HG03159 (cell line): ENCODE data around the gene POLR3K.

Experiments used
- ATAC-seq: cut with Tn5 transposase; IDR thresholded peaks from one replicate; pipeline ENCODE4 v1.9.1; 2021; ENCODE audit warnings: mild to moderate bottlenecking, moderate library complexity; ENCODE audit not compliant: unreplicated experiment

POLR3K gene

DNA sequence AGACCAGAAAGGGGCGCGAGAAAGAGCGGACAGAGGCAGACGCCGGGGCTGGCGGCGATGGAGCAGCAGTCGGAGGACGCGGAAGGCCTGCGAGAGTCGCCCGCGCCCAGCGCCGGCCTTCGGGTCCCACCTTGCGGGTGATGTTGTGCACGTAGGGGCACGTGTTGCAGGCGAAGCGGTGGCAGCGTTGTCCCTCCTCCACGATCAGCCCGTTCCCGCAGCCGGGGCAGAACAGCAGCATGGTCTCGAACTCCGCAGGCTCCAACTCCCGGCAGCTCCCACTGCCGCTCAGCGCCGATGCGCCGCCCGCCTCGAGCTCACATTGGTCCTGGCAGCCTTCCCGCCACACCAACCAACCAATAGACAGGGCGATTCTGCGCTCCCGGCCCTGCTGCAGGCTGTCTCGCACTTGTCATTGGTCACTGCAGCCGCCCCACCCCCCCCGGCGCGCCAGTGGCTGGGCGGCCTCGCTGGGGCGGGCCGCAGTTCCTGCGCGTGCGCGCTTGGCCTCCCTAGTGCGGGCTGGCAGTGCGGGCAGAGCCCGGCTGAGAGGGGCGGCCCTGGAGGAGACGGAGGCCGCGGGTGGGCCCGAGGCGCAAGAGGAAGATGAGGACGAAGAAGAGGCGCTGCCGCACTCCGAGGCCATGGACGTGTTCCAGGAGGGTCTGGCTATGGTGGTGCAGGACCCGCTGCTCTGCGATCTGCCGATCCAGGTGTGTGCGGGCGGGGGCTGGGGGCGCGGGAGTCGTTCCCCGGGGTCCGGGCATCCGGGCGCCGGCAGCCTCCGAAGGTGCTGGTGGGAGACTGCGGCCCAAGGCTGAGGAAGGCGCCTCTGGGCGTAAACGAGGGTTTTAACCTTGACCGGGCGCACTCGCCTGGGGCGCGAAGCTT, at the start of gene POLR3K, which contains the start of gene SNRNP25:
POLR3K (minus strand) TSS at position 263 of the 891 bp plus-strand sequence; CDS start at position 241, 22 bp downstream.
SNRNP25 (plus strand) TSS at position 483 of the 891 bp plus-strand sequence; CDS start at position 672, 189 bp downstream.
- peak; percentile 91 for ATAC-seq

DNA sequence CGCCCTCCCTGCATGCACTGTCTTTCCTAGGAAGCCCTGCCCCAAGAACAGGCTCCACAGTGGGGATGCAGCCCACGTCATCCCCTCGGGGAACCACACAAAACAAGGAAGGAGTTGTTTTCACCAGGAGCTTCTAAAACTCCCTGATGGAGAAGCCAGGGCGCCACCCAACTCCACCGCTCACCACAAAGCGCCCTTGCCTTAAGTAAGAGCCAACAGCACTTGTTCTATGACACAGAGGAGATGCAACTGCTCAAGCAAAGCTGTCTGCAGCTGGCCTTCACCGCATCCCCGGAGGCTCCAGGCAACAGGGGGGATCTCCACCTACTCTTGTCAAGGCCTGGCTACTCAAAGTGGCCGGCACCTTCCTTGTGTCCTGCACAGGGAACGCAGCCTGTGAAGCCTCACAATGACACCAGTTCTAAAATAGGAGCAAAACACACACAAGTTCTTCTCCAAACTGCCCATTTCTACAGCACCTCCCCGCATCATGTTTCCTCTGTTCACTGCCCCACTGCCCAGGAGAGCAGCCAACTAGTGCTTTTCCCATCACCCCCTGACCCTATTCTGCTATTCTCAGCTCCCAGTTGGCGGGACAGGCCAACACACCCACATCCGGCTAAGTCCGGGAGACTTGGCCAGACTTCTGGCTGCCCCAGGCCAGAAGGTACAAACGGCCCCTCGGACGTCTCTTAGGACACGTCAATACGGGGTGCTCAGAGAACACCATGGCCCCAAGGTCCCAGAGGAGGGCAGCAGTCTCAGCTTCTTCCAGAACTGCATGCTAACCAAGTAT, 48.9 kb upstream of the POLR3K start:
- ATAC-seq = no peak

- no peak for ATAC-seq
Measured at GRCh38 chr16:101586-101985, 48.2 kb upstream of the POLR3K start.

- ATAC-seq = no peak
Measured at GRCh38 chr16:100989-101388, 47.6 kb upstream of the POLR3K start.

- ATAC-seq = no peak
Measured at GRCh38 chr16:97822-98221, 44.4 kb upstream of the POLR3K start.

DNA sequence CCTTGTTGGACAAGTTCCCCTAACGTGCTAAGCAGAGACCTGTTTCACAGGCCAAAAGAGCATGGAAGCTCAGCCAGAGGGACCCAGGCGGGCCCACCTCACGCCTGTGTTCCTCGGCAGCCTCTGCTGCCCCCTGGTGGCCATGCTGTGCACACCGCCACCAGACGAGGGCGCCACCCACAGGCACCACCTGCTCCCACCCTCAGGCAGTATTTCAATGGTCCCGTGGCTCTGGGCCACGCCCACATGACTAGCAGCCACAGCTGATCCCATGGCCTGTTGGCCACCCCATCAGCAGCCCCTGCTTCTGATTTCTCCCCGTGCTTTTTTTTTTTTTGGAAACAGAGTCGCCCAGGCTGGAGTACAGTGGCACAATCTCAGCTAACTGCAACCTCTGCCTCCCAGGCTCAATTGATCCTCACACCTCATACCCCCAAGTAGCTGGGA, 43.5 kb upstream of the POLR3K start:
- peak; percentile 74 for ATAC-seq

- ATAC-seq = no peak
Measured at GRCh38 chr16:94918-95265, 41.5 kb upstream of the POLR3K start.

- ATAC-seq = no peak
Measured at GRCh38 chr16:92431-93339, 39.3 kb upstream of the POLR3K start.

DNA sequence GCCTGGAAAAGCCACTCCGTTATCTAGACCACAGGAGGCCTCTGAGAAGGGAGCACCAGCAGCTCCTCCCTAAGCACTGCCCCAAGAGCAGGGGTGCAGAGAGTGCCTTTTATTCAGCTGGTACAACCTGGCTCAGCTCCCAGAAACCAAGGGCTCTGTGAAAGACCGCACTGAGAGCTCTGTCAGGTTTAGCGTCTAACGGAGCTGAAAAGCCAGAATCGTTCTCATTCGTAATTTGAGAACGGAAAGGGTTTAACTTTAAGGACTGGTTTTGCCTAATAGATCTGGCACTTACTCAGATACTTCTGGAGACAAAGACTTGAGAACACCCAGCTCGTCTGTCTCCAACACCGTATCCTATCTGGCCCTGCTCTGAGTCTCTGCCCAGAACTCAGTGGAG, 38.1 kb upstream of the POLR3K start:
- ATAC-seq = no peak

GRCh38 chr16:89391-90302, 36.2 kb upstream of the POLR3K start:
- ATAC-seq = no peak

DNA sequence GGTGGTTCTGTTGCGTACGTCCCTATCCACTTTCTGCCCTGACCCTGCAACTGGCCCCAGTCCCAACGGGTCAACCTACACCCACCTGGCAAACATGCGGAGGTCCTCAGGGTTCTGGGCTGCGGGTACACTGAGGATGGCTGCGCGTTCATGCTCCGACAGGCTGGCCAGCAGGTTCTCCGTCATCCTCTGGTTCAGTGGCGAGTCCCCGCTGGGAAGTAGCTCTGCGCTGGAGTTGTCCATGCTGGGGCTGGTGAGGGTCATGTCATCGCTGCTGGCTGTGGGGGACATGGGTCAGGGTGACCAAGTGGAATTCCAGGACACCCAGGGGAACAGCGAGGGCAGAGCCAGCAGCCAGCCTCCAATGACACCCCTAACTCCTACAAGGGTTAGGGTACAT, 35.2 kb upstream of the POLR3K start:
- ATAC-seq = no peak

DNA sequence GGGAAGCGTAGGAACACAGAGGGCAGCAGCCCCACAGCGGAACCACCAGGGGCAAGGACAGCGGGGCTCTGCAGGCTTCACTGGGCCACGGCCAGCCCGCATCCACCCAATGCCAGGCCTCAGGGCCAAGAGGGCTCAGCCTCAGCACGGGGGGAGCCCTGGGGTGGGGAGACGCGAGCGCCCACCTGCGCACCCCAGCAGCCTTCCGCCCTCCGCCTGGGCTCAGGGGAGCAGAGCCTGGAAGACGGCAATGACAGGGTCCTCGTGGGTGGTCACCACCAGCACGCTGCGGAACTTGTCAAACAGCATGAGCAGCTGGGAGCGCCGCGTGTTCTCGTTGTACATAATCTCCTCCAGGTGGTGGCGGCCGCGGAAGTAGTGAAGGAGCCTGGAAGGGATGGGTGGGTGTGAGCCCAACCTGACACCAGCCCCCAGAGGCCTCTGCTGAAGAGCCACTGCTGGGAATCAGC, 33.1 kb upstream of the POLR3K start:
- ATAC-seq = no peak

- no peak for ATAC-seq
Measured at GRCh38 chr16:85865-86264, 32.5 kb upstream of the POLR3K start.

- ATAC-seq = no peak
Measured at GRCh38 chr16:85407-85782, 32.0 kb upstream of the POLR3K start.

DNA sequence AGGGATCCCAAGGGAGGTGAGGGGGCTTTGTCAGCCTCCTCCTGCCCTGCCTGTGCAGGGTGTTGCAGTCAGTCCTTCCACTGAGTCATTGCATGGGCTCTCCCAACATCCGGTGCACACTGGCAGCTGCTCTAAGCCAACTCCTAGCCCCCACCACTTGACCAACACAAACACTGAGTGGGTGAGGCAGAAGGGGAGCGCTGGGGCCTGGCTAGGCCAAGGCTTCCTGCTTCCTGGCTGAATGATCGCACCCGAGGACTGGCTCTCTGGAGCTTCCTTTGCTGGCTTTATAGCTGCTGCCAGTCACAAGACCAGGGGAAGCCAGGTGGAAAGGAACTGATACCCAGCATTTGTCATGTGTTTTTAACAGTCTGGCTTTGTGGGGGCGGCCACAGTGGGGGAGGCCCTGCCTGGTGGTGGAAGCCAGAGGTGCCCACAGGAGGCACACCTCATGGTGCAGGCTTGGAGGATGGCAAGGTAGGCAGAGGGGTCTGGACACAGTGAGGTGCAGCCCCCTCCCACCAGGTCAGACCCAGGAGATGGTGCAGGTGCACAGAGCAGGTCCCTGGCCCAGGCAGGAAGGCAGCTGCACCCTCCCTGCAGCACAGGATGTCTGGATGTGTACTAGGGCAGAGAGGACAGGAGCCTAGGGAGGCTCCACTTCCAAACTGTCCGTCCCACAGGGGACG, 31.5 kb upstream of the POLR3K start:
- peak; percentile 55 for ATAC-seq

- ATAC-seq = no peak
Measured at GRCh38 chr16:83781-84615, 30.6 kb upstream of the POLR3K start.

DNA sequence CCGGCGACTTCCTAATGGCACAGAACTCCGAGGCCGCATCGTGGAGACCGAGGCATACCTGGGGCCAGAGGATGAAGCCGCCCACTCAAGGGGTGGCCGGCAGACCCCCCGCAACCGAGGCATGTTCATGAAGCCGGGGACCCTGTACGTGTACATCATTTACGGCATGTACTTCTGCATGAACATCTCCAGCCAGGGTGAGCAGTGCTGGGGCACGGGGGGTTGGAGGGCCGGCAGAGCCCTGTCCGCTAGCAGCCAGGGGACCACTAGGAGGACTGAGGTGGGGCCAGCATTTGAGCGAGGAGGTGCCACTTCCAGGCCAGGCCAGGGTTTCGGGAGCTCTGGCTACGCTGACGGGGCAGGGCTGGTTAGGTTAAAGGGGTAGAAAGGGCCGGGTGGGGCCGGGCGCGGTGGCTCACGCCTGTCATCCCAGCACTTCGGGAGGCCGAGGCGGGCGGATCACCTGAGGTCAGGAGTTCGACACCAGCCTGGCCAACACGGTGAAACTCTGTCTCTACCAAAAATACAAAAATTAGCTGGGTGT, 29.7 kb upstream of the POLR3K start:
- ATAC-seq = no peak
